Hypothalamus (tissue), 51 donors: ENCODE measurements around the gene C1S.
"Not testable (repeated sequence)": the region's sequence is repeated elsewhere in the genome, so short reads cannot be mapped to it uniquely, and the experiment has no call there.

Experiments
- DNase-seq, 51 donors: peaks; one replicate each; lab custom pipeline; 2025; lab: John Stamatoyannopoulos, UW

C1S gene

DNA sequence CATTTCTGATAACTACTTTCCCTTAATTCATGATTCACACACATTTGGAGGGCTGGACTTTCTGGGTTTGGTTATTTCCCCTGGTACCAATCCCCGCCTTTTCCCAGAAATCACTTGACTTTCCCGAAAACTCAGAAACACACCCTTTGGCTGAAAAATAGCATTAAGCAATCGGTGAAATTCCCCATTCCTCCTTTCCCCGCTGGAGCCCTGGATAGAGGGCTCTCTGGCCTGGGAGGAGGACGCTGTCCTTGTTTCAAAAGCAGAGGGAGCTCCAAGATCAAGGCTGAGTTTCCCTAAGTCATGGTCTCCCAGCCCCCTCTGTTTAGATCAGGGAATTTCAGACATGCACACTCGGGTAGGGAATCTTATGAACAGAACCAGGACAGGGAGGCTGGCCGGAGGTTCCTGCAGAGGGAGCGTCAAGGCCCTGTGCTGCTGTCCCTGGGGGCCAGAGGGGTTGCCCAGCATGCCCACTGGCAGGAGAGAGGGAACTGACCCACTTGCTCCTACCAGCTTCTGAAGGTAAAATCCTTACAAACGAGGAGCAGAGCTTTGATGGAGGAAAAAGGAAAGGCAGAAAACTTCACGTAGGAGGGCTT, at the start of gene C1S:
Gene C1S, plus strand, starts transcription at position 366 of the 602 bp plus-strand sequence. CDS start 1,195 bp downstream, outside the sequence.
- peak in 21 of 51 donors; percentile 2 to 54 (median 13) for DNase-seq

DNA sequence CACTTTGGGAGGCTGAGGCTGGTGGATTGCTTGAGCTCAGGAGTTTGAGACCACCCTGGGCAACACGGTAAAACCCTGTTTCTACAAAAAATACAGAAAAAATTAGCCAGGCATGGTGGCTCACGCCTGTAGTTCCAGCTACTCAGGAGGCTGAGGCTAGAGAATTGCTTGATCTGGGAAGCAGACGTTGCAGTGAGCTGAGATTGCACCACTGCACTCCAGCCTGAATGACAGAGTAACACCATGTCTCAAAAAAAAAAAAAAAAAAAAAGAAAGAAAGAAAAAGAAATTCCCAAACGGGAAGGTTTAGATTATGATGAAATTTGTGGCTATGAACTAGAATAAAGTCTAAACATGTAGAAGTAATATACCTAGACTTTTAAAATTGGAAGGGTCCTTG, 49.1 kb upstream of the C1S start:
- not testable (repeated sequence) for DNase-seq

DNA sequence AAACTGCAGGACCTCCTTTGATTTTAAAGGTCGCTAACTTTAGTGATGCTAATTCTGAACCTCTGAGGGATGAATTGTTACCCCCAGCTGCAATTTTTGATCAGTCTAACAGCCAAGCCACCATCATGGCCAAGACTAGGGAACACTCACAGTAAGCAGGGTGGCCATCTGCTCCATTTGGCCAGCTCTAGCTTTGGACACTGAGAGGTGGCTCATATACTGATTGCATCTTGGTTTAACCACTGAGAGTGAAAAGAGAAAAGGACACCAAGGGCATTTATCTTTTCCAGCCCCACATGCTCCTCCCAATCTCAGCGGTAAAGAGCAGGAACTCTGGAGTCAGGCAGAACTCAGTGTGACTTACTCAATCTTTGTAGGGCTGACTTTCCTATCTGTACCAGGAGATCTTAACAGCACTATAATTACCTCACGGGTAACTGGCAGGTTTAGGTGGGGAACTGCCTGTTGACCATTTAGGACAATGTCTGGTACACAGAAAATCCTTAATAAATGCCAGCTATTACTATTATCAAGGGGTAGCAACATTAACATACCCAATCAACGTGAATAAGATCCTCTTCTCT, 48.4 kb upstream of the C1S start:
- no peak for DNase-seq

DNA sequence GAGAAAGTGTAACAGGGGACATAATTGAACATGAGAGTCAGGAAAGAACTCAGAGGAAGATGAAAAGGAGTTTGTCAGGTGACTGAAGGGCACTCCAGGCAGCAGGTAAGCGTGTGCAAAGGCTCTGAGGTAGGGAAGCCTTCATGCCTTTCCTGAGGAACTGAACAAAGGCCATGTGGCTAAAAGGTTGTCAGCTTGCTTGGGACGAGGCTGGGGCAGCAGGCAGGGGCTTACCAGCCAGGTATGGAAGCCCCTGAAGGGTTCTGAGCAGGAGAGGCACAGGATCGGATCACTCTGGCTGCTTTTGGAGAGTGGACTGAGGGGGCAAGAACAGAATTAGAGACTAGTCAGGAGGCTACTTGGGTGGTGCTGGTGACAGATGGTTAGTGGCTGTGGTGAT, 47.4 kb upstream of the C1S start:
- DNase-seq = no peak

DNA sequence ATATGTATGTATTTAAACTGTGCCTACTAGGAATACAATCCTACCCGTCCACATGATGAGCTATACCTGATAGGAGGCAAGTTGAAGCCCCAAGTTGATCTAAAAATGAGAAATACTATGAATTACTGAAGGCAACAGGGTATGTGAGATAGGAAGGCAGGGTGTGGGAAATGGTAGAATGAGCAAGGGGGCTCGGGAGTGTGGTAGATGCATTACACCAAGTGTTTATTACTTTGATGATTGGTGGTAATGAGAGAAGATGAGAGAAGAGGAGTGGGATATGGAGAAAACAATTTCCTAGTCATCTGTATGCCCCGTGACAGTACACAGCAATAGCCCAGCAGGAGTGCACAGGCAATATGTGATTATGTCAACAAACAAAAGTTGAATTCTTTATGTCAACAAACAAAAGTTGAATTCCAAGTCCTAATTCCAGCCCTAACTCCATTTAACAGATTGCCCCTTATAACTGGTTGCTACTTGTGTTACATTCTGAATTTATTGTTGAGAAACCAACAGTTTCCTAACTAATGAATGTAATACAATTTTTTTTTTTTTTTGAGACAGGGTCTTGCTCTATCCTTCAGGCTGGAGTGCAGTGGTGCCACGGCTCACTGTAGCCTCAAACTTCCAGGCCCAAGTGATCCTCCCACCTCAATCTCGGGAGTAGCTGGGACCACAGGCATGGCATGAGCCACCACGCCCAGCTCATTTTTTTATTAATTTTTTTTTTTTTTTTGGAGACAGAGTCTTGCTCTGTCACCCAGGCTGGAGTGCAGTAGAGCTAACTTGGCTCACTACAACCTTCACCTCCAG, 44.8 kb upstream of the C1S start:
- DNase-seq = no peak

DNA sequence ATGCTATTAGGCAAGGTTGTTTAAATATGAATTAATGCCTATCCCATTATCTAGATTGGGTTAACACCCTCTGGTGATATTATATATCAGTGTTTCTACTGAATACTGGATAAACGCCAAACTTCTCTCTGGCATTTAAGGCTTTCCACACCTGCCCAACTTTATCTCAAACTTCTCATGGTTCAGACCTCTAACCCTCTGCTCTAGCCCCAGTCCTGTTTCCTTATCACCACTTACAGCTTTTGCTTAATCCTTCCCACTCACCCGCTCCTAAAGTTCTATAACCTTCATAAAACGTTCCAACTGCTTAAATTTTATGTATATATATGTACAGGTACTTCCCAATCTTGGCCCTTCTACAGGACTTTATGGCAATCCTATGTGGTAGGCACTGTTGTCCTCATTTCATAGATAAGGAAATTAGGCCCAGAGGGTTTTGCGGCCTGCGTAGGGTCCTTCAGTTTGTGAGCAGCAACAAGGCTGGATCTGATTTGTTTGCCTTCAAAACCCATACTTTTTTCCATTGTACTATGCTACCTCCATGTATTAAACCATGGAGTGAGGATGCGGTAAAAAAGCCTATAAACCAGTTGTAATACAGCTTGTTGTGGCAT, 43.5 kb upstream of the C1S start:
- DNase-seq = no peak

DNA sequence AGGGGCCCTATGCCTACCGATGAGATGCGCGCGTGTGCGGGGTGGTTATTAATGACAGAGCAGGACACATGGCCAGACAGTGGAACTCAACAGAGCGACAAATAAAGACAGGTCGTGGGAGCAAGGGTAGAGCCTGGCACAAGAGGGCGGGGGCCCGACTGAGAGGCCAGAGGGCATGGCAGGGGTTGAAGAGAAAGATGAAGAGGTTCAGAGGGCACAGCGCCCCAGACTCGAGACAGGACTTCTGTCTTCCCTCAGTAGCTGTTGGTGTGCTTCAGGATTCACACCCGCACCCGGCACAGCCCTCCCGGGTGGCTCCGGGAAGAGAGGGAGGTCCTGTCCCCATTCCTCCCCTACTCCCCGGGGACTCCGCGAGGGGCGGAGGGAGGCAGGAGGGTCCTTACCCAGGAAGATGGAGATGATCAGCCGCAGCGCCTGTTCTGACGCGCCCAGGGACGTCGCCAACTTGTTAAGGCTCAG, 42.6 kb upstream of the C1S start:
- DNase-seq = peak in 17 of 51 donors; percentile 26 to 75 (median 57)

DNA sequence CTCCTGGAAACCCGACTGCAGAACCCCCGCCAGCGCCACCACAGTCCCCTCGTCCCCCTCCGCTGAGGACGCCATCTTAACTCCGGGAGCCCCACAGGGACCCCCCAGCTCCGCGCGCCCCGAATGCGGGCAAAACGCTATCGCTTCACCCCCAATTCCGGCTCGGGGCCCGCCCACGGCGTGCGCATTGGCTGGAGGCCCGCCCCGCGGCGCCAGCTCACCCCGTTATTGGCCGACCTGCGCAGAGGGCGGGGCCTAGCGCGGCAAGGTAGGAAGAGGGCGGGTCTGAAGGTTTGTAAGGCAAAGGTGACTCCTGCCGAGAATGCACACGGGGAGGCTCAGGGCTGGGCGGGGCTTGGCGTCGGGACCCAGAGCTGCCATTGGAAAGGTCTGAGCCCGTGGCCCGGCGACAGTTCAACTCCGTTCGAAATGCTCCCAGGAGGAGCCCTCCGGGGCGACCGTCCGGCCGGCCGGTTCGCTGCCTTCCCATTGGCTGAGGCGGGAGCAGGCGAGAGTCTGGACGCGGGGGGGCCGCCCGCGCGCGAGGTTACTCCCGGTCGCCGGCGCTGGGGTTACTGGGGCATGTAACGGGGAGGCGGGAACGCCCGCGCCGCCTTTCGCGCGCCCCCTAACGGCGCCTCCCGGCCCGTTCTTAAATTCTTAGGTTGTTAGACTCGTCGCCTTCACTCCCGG, 42.0 kb upstream of the C1S start, which contains the start of gene LPCAT3:
Gene LPCAT3, minus strand, starts transcription at position 127 of the 693 bp plus-strand sequence. Its CDS starts 52 bp downstream, at position 75.
- peak; percentile 66 to 99 (median 95) for DNase-seq

DNA sequence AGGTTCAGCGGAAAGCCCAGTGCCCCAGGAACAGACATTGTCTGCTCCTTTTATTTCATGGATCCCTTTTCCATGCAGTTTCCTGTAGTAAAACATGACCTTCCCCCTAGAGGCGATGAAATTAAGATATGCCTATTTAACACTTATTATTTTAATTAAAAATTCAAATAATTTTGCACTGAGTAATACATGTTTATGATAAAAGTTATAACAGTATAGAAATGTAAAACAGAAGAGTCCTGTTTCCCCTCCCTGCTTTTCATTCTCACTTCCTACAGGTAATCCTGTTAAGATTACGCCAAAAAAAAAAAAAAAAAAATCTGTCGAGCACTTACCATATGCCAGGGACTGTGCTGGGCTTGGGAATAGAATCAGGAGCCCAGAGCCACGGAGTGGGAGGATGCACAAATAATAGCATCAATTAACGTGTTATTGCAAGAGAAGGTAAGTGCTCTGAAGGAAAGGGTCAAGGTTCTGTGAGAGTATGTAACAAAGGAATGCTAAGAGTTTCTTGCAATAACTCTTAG, 41.4 kb upstream of the C1S start:
- no peak for DNase-seq

DNA sequence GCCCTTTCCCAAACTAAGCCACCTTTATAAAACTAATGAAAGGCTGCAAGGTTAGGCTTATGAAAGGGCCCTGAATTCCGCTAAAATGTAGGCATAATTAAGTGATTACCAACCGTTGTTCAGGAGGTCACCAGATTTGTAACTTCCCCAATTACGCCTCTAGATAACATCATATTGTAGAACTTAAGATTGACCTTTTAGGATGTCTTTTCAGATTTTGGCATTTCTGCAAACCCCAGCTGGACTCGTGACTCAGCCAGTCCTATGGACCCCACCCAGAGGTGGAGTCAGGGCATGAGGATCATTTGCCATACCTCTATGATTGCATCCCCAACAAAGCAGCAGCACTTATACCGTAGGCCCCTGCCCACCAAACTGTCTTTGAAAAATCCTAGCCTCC, 38.6 kb upstream of the C1S start:
- DNase-seq = no peak

DNA sequence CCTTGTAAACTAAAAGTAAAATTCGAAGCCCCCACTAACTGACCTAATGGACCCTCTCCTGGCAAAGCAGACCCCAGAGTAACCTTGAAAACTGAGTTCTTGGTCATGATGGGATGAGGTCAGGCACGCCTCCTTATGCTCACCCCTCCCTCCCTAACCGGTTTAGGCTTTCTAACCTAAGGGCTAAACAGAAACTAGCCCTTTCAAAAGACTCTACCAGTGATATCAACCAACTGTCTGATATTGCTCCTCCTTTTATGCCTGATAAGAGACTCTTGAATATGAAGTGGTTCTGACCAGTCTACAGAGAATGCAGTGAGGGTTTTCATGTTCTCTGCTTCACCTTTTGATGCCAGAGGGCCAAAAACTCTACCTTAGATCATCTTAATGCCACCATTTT, 37.4 kb upstream of the C1S start:
- DNase-seq = no peak

DNA sequence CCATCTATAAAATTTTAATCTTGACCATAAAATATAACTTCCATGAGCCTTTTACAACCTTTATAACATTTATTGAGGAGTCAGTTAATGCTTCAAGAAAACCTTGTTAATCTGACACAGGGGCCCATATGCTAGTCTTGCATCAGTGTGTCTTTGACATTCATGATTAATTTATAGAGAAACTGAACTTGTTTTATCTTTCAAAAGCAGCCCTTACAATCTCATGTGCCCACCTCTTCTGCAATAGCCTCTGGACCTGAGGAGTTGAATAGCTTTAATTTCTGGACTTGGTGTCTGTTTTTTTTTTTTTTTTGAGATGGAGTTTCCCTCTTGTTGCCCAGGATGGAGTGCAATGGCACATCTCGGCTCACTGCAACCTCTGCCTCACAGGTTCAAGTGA, 33.7 kb upstream of the C1S start:
- no peak for DNase-seq

DNA sequence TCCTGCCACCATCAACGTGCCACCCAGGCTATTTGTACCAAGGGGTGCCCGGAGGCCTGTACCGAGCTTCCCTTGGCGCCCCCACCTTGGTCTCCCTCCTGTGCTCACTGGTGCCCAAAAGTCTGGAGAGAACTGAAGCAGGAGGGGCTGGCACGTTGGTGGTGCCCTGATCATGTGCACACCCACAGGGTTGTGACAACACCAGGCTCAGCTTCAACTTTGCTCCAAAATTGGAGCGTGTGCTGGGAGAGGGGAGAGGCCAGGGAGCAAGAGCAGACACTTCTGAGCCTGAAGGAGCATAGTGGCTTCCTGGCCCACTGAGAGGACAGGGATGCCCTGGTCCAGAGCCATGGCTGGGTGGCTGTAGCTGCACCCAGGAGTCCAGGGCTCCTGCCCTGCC, 29.2 kb upstream of the C1S start:
- no peak for DNase-seq

DNA sequence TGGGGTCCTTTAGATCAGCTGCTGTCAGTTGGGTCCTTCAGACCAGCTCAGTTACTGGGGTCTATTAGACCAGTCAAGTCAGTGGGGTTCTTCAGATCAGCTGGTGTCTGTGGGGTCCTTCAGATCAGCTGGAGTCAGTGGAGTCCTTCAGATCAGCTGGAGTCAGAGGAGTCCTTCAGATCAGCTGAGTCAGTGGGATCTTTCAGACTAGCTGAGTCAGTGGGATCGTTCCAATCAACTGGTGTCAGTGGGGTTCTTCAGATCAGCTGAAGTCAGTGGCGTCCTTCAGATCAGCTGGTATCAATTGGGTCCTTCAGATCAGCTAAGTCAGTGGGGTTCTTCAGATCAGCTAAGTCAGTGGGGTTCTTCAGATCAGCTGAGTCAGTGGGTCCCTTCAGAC, 27.5 kb upstream of the C1S start:
- no peak for DNase-seq

DNA sequence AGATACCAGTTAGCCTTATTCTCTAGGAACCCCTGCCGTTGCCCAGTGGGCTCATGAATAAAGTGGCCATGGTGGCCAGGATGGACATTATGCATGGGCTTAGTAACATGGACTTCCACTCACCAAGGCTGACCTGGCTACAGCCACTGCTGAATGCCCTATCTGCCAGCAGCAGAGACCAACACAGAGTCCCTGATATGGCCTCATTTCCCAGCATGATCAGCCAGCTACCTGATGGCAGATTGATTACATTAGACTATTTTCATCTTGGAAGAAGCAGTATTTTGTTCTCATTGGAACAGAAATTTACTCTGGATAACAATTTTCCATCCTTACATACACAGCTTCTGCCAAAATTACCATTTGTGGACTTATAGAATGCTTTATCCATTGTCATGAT, 26.1 kb upstream of the C1S start:
- no peak for DNase-seq

DNA sequence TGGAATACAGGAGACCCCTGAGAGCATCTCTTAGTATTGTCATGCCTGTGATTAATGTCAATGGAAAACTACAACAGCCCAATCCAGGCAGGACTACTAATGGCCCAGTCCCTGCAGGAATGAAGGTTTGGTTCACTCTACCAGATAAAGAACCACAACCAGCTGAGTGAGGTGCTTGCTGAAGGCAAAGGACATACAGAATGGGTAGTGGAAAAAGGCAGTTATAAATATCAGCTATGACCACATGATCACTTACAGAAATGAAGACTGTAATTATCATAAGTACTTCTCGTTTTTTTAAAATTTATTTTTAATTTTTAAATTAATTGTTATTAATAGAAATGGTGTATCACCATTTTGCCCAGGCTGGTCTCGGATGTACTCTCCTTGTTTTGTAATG, 25.1 kb upstream of the C1S start:
- DNase-seq = no peak

DNA sequence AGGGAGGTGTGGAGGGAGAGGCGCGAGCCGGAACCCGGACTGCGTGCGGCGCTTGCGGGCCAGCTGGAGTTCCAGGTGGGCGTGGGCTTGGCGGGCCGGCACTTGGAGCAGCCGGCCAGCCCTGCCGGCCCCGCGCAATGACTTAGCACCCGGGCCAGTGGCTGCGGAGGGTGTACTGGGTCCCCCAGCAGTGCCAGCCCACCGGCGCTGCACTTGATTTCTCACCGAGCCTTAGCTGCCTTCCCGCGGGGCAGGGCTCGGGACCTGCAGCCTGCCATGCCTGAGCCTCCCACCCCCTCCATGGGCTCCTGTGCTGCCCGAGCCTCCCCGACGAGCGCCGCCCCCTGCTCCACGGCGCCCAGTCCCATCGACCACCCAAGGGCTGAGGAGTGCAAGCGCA, 23.1 kb upstream of the C1S start:
- not testable (repeated sequence) for DNase-seq

DNA sequence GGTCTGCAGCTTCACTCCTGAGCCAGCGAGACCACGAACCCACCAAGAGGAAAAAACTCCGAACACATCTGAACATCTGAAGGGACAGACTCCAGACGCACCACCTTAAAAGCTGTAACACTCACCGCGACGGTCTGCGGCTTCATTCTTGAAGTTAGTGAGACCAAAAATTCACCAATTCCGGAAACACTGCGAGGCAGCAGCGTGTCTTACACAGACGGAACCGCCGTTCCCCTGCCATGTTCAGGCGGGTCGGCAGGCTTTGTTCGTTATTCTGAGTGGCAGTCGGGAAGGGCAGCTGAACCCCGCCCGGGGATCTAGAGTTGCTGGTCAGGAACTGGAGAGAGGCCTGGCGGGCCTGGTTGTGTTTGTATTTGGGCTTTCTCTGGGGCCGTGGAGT, 21.9 kb upstream of the C1S start:
- DNase-seq = no peak

DNA sequence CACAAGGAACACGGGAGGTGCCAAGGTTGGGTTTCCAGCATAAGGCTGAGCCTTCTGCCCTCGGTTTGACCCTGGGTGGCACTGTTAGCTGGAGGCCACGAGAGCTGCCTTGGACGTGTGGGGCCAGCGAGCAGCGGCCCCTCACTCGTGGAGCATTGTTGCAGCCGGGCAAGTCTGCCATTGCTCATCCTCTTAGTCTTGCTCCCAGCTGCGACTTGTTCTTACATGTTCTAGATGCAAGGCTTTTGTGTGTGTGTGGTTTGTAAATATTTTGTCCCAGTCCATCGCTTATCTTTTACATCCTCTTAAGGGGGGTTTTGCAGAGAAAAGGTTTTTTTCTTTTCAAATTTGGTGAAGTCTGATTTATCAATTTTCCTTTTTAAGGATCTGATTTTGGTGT, 21.1 kb upstream of the C1S start:
- DNase-seq = no peak

DNA sequence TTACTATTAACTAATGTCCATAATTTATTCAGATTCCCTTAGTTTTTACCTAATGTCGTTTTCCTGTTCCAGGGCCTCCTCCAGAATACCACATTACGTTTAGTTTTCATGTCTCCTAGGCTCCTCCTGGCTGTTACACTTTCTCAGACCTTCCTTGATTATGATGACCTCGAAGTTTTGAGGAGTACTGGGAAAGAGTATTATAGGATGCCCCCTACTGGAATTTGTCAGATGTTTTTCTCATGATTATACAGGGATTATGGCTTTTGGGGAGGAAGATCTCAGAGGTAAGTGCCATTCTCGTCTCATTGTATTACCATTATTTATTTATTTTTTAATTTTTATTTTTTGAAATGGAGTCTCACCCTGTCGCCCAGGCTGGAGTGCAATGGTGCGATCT, 17.7 kb upstream of the C1S start:
- DNase-seq = no peak
